Measurements from ENCODE around the gene RGS3.

RGS3 gene

DNA sequence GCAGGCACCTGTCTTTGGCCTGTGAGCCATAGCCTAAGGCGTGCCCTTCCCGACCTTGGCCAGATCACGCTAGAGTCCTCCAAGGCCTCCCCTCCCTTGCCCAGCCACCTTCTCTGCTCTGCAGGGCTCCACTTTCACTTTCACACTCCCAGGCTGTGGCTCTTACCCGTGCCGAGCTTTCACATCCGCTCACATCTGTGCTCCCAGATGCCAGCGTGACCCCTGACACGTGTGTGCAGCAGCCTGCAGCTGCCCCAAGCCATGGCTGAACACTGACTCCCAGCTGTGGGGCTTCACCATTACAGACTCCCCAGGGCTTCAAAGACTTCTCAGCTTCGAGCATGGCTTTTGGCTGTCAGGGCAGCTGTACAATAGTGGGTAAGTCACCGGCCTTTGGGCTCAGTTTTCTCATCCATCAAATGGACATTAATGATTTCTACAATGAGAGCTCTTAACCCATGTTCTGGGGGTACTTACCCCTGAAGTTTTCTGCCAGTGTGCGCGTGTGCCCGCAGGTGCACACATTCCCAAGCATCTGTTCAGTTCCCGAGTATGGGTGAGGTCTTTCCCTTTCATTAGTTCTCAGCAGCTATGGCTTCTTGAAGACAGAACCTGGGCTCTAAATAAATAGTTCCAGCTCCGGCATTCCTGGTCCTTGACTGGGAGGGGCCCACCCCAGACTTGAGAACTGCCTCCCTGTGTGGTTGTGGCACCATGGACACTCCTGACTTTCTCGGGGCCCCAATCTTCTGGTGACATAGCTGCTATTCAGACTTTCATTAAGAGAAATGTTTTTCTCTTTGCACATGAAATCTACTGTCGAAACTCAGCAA is 118.6 kb downstream of the RGS3 start:
- peak; percentile 83 for DNase-seq (ENCODE audit: low read depth)
- TF ChIP-seq CTCF (conservative IDR thresholded peaks at IDR 0.05; ENCODE audit: low read length): peak; percentile 47
- H3K4me3 ChIP-seq (ENCODE audit: low read length): peak overlapping the region; percentile 29

DNA sequence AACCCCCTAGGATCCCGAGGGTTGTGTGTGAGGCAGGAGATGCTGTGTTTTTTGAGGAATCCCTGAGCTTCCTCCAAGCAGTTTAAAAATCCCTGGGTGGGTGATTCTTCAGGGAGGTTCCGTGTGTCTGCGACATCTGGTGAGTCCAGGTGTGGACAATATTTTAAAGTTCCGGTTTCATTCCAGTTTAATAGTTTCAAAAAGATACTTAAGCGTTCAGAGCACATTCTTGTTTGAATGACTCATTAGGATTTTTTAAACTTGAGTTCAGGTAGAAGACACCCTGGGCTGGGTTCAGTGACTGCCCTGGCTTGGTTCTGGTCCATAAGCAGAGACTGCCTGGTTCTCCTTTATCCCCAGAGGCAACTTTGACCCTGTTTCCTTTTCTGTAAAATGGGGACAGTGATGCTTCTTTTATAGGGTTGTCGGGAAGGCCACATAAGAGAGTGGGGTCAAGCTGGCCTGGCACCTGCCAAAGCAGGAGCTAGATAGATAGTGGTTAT is 119.2 kb downstream of the RGS3 start:
- no peak for TF ChIP-seq CTCF (conservative IDR thresholded peaks at IDR 0.05; ENCODE audit: low read length)
- H3K4me3 ChIP-seq (ENCODE audit: low read length): no peak overlapping the region
- no peak for DNase-seq (ENCODE audit: low read depth)

DNA sequence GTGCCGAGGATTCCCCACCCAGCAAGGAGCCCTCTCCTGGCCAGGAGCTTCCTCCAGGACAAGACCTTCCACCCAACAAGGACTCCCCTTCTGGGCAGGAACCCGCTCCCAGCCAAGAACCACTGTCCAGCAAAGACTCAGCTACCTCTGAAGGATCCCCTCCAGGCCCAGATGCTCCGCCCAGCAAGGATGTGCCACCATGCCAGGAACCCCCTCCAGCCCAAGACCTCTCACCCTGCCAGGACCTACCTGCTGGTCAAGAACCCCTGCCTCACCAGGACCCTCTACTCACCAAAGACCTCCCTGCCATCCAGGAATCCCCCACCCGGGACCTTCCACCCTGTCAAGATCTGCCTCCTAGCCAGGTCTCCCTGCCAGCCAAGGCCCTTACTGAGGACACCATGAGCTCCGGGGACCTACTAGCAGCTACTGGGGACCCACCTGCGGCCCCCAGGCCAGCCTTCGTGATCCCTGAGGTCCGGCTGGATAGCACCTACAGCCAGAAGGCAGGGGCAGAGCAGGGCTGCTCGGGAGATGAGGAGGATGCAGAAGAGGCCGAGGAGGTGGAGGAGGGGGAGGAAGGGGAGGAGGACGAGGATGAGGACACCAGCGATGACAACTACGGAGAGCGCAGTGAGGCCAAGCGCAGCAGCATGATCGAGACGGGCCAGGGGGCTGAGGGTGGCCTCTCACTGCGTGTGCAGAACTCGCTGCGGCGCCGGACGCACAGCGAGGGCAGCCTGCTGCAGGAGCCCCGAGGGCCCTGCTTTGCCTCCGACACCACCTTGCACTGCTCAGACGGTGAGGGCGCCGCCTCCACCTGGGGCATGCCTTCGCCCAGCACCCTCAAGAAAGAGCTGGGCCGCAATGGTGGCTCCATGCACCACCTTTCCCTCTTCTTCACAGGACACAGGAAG is 120.2 kb downstream of the RGS3 start:
- no peak for DNase-seq (ENCODE audit: low read depth)

DNA sequence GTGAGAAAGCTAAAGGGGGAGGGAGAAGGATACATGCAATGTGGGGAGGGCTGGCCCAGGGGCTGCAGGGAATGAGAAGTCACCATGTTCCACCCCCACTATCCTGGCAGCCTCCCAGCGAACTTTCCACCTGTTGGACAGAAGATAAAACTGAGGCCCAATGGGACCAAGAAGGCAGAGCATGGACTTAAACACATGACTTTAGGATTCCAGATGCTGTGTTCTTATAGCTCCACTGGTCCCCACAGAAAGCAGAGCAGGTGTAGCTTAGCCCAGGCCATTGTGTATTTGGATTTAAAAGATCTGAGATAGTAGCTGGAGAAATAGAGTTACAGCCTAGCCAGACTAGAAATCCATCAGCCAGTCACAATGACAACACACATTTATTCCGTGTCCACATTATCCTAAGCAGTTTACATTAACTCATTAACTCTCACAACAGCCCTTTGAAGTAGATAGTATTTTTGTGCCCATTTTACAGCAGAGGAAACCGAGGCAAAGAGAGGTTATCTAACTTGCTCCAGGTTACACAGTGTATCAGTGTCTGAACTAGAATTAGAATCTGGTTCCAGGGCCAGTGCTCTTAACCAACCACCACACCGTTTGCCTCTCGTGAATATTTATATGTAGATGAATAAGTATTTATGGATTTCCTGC is 121.0 kb downstream of the RGS3 start:
- H3K4me3 ChIP-seq (ENCODE audit: low read length): no peak overlapping the region
- no peak for DNase-seq (ENCODE audit: low read depth)
- TF ChIP-seq CTCF (conservative IDR thresholded peaks at IDR 0.05; ENCODE audit: low read length): no peak

More for the DNA sequence above, 120.2 kb downstream of the RGS3 start:
- no peak for TF ChIP-seq CTCF (conservative IDR thresholded peaks at IDR 0.05; ENCODE audit: low read length)
- no peak overlapping the region for H3K4me3 ChIP-seq (ENCODE audit: low read length)

- TF ChIP-seq CTCF (conservative IDR thresholded peaks at IDR 0.05; ENCODE audit: low read length): no peak
- no peak for DNase-seq (ENCODE audit: low read depth)
- no peak overlapping the region for H3K4me3 ChIP-seq (ENCODE audit: low read length)
Observed at GRCh38 chr9:113585085-113585442, 121.5 kb downstream of the RGS3 start.

- H3K4me3 ChIP-seq (ENCODE audit: low read length): no peak overlapping the region
- no peak for TF ChIP-seq CTCF (conservative IDR thresholded peaks at IDR 0.05; ENCODE audit: low read length)
- DNase-seq (ENCODE audit: low read depth): no peak
Observed at GRCh38 chr9:113585555-113585954, 122.0 kb downstream of the RGS3 start.
